GM12878 (cell line): ENCODE data around the gene CACNA2D2. TPM values are rescaled to one million over a fixed set of nuclear protein-coding genes. Genes with fewer than 3 reads are reported as not detected.
A peak's percentile ranks its signal among the peaks of the same experiment; 100 is the strongest.

Experiments
- ATAC-seq: fragments of 200-7000 bp; cut with Tn5 transposase; 3 replicates; pipeline ENCODE4 v1.9.1; 2020; ENCODE audit warnings: mild to moderate bottlenecking, moderate library complexity
- BruUV-seq: library from RNA; stranded (reverse); fragments of 400-500 nt; replicated peaks from 2 replicates; lab custom pipeline; 2021; lab: Mats Ljungman, UMichigan
- CTCF ChIA-PET: fragments of 300-600 bp; sonication (Branson Sonifier 250); formaldehyde crosslinking; extraction: SDS; loops from one replicate; lab custom pipeline; 2021; ENCODE audit warnings: inconsistent platforms; lab: Yijun Ruan, JAX
- POLR2A ChIA-PET: fragments of 350-600 bp; formaldehyde crosslinking; extraction: SDS; loops from one replicate; lab custom pipeline; 2021; ENCODE audit warnings: inconsistent platforms; lab: Charles Lee
- RAD21 ChIA-PET: fragments of 300-600 bp; sonication (Branson Sonifier 250); formaldehyde crosslinking; loops from one replicate; lab custom pipeline; 2023; ENCODE audit warnings: antibody characterized with exemption; ENCODE audit not compliant: unreplicated experiment; lab: Charles Lee
- SMC1A ChIA-PET: fragments of 300-600 bp; sonication (Branson Sonifier 250); formaldehyde crosslinking; loops from one replicate; lab custom pipeline; 2023; ENCODE audit not compliant: unreplicated experiment, uncharacterized antibody; lab: Charles Lee
- DNase-seq: peaks from one replicate; pipeline ENCODE4 v3.0.0-alpha.2; 2011; ENCODE audit warnings: low read depth, low spot score
- FAIRE-seq: peaks from 3 replicates; lab custom pipeline; 2011; peaks lifted over from hg19 to GRCh38; lab: Jason Lieb, UNC
- H2AFZ ChIP-seq: 2 replicates; pipeline ENCODE4 v1.6.0; 2011; ENCODE audit warnings: low read depth, low read length, control low read depth; ENCODE audit not compliant: control insufficient read depth
- H3K27ac ChIP-seq: 2 replicates; pipeline ENCODE4 v1.5.1; 2011; ENCODE audit warnings: control low read depth; ENCODE audit not compliant: control insufficient read depth, insufficient read depth
- H3K27me3 ChIP-seq, 2 experiments: replicated peaks in 1 of 2; 2 replicates each; pipeline versions ENCODE4 v1.6.0 to v1.6.1; 2011; ENCODE audit warnings: low read length in 1 of 2; ENCODE audit not compliant: control insufficient read depth in 2 of 2, insufficient read depth in 2 of 2
- H3K36me3 ChIP-seq, 2 experiments: 2 replicates each; pipeline ENCODE4 v1.5.1; 2011; ENCODE audit warnings: low read length in 1 of 2; ENCODE audit not compliant: control insufficient read depth in 2 of 2, insufficient read depth in 2 of 2
- H3K4me1 ChIP-seq: 2 replicates; pipeline ENCODE4 v1.6.1; 2011; ENCODE audit warnings: mild to moderate bottlenecking, low read length, moderate library complexity, mixed read lengths; ENCODE audit not compliant: control insufficient read depth, insufficient read depth
- H3K4me2 ChIP-seq: 2 replicates; pipeline ENCODE4 v1.6.0; 2011; ENCODE audit warnings: control low read depth; ENCODE audit not compliant: control insufficient read depth, insufficient read depth
- H3K4me3 ChIP-seq: fragments of 200-600 bp; sonication (generic); 2 replicates; pipeline ENCODE4 v1.5.1; 2016
- H3K79me2 ChIP-seq: 2 replicates; pipeline ENCODE4 v1.6.0; 2011; ENCODE audit warnings: low read length; ENCODE audit not compliant: control insufficient read depth, insufficient read depth
- H3K9ac ChIP-seq: 2 replicates; pipeline ENCODE4 v1.8.0; 2011; ENCODE audit warnings: low read length, control low read depth, mixed read lengths; ENCODE audit not compliant: control insufficient read depth, insufficient read depth
- H3K9me3 ChIP-seq: replicated peaks from 3 replicates; pipeline ENCODE4 v1.5.1; 2011; ENCODE audit warnings: mild to moderate bottlenecking, low read length; ENCODE audit not compliant: control insufficient read depth, insufficient read depth
- H4K20me1 ChIP-seq: 2 replicates; pipeline ENCODE4 v1.6.0; 2011; ENCODE audit not compliant: control insufficient read depth, insufficient read depth
- CTCF ChIP-seq, 3 experiments: IDR thresholded peaks in 2 of 3; conservative IDR thresholded peaks in 1 of 3; 2 replicates each; pipeline ENCODE4 v1.5.1; 2011; ENCODE audit warnings: low read depth in 3 of 3, low read length in 3 of 3, mild to moderate bottlenecking in 3 of 3, control low read depth in 2 of 3, moderate library complexity in 2 of 3, inconsistent platforms in 1 of 3, mixed read lengths in 1 of 3; ENCODE audit not compliant: control insufficient read depth in 2 of 3, insufficient read depth in 1 of 3; ENCODE audit errors: extremely low read depth in 1 of 3
- ELK1 ChIP-seq: IDR thresholded peaks from 2 replicates; pipeline ENCODE4 v1.6.1; 2012; ENCODE audit warnings: low read depth, low read length, improper control_type of control experiment
- IKZF1 ChIP-seq: fragments of 450-650 bp; conservative IDR thresholded peaks from 2 replicates; pipeline ENCODE4 v1.6.1; 2017; ENCODE audit warnings: antibody characterized with exemption, mild to moderate bottlenecking
- IRF4 ChIP-seq: IDR thresholded peaks from 2 replicates; pipeline ENCODE4 v1.6.1; 2011; ENCODE audit warnings: low read depth, low read length
- KDM1A ChIP-seq: fragments of 200-600 bp; sonication (generic); IDR thresholded peaks from 2 replicates; pipeline ENCODE4 v1.6.1; 2016; ENCODE audit warnings: borderline replicate concordance
- MXI1 ChIP-seq: fragments of 150-350 bp; IDR thresholded peaks from 2 replicates; pipeline ENCODE4 v1.6.1; 2011; ENCODE audit warnings: low read depth, mild to moderate bottlenecking, inconsistent platforms, low read length, improper control_type of control experiment
- RAD21 ChIP-seq: IDR thresholded peaks from 2 replicates; pipeline ENCODE4 v1.6.1; 2011; ENCODE audit warnings: mild to moderate bottlenecking, low read depth, low read length, moderate library complexity; ENCODE audit not compliant: insufficient read depth
- RFX5 ChIP-seq: IDR thresholded peaks from 2 replicates; pipeline ENCODE4 v1.6.1; 2011; ENCODE audit warnings: low read depth, low read length, improper control_type of control experiment
- SMAD1 ChIP-seq: fragments of 450-650 bp; IDR thresholded peaks from 2 replicates; pipeline ENCODE4 v1.6.1; 2018; ENCODE audit warnings: mild to moderate bottlenecking, low read depth; ENCODE audit not compliant: partially characterized antibody
- SMC3 ChIP-seq: IDR thresholded peaks from 2 replicates; pipeline ENCODE4 v1.6.1; 2011; ENCODE audit warnings: low read length, improper control_type of control experiment, borderline replicate concordance
- TAF1 ChIP-seq: IDR thresholded peaks from 2 replicates; pipeline ENCODE4 v1.6.1; 2011; ENCODE audit warnings: mild to moderate bottlenecking, low read depth, low read length, borderline replicate concordance
- ZBTB11 ChIP-seq: fragments of 450-650 bp; formaldehyde crosslinking; IDR thresholded peaks from 2 replicates; pipeline ENCODE4 v1.5.0; 2022; ENCODE audit warnings: mild to moderate bottlenecking, missing genetic modification characterization
- ZNF207 ChIP-seq: fragments of 450-650 bp; IDR thresholded peaks from 2 replicates; pipeline ENCODE4 v1.6.1; 2014; ENCODE audit warnings: antibody characterized with exemption, mild to moderate bottlenecking, borderline replicate concordance
- WGBS: methylation state at CpG from one replicate; pipeline ENCODE4 v1.1.6; 2016; ENCODE audit warnings: low lambda C conversion rate; ENCODE audit not compliant: insufficient replicate concordance, insufficient coverage; ENCODE audit errors: missing lambda C conversion rate; 5-methylcytosine and 5-hydroxymethylcytosine counted together
- in situ Hi-C: fragments of 300-500 bp; cut with MboI; formaldehyde crosslinking; loops from 9 replicates; pipeline ENCODE4 v1.14.3; 2018; ENCODE audit warnings: mixed read lengths
- intact Hi-C: fragments of 100-400 bp; cut with micrococcal nuclease; formaldehyde crosslinking; loops from one replicate; pipeline ENCODE4 v1.14.2; 2022; ENCODE audit not compliant: unreplicated experiment
- polyA plus RNA-seq, 11 experiments: library from polyadenylated mRNA; depleted of rRNA in 4 of 11; unstranded in 6 of 11; stranded (reverse) in 5 of 11; fragments of >200 nt; fragmentation: Nextera tagmentation in 4 of 11; fragmentation: Illumina TruSeq in 1 of 11; extraction: Ambion mirVana in 4 of 11; extraction: Trizol in 1 of 11; gene quantifications; 1 replicate in 1 of 11; 2 replicates in 10 of 11; pipeline versions ENCODE4 v1.2.1 to v1.2.3, GENCODE V29; 2011 to 2016; ENCODE audit warnings: inconsistent platforms in 2 of 11, missing spikeins in 2 of 11, low read depth in 1 of 11
- total RNA-seq, 4 experiments: library from RNA; depleted of rRNA in 3 of 4; stranded (reverse); fragments of >200 nt in 3 of 4; fragmentation: Illumina TruSeq in 1 of 4; extraction: Trizol in 1 of 4; gene quantifications; 2 replicates each; pipeline versions ENCODE4 v1.2.1 to v1.2.3, GENCODE V29; 2013 to 2021

Gene CACNA2D2
- total and polyA plus RNA-seq, 10 of the 15 experiments (the other 5 are each of a cell fraction or from before 2014, with no cell fraction given), result 0.03 to 0.07 TPM; not detected in 8

- TF ChIP-seq RAD21 (peak; percentile 62), CTCF (IDR thresholded peaks at IDR 0.05 in 2 of 3, conservative IDR thresholded peaks at IDR 0.05 in 1 of 3; ENCODE audit: control insufficient read depth in 2 of 3, extremely low read depth in 1 of 3, insufficient read depth in 1 of 3, low read depth in 3 of 3, low read length in 3 of 3) (peak; percentile 87 to 97 (median 96)), KDM1A (no peak), SMC3 (peak; percentile 87), ZBTB11 (CRISPR knock-in tag) (no peak), MXI1 (no peak), TAF1 (no peak), IRF4 (no peak), SMAD1 (no peak), ELK1 (no peak), ZNF207 (no peak), RFX5 (no peak), IKZF1 (peak; percentile 30; the same call in 1 of the 2 replicates)
- ChIA-PET SMC1A (interaction anchor here (1.1 kb wide), 1 partner anchor 94 kb away, joined by 3 read pairs; no protein-coding TSS in a partner anchor), RAD21 (no interaction called here), CTCF (interaction anchor here (1.3 to 6.5 kb wide), 3 partner anchors 23 to 32 kb away, joined by 3 to 28 read pairs (median 6); no protein-coding TSS in a partner anchor), POLR2A (no interaction called here)
- BruUV-seq, result no TSS peak
- H3K79me2 ChIP-seq, result no peaks in the 10 kb centered on the region
- H3K36me3 ChIP-seq, result no peaks in the 10 kb centered on the region
- in situ Hi-C loops (loop anchor here (5.0 kb wide), 1 partner anchor 93 kb away; the partner anchor contains the start of gene CISH), intact Hi-C loops (loop anchor here (1.0 to 2.0 kb wide), 2 partner anchors 23 to 95 kb away; no protein-coding TSS in a partner anchor)
- no peak overlapping the region for H3K27ac ChIP-seq
- no peak overlapping the region for H2AFZ ChIP-seq
- H3K9me3 ChIP-seq, result no peaks in the 10 kb centered on the region
- peaks cover 0 to 1% of the 10 kb centered on the region in 2 experiments for H3K27me3 ChIP-seq
- no peaks in the 10 kb centered on the region for H3K4me1 ChIP-seq
- H3K4me2 ChIP-seq, result no peak overlapping the region
- FAIRE-seq (peak; percentile 86), DNase-seq (no peak), ATAC-seq (peak; percentile 89)
- 0% methylated on average over 7 of the region's 7 CpGs for WGBS
- no peak overlapping the region for H3K4me3 ChIP-seq
- no peaks in the 10 kb centered on the region for H4K20me1 ChIP-seq
- no peak overlapping the region for H3K9ac ChIP-seq
These were observed 16.1 kb upstream of the CACNA2D2 start for GRCh38 chr3:50519471-50520089.
